WTC11 (cell line): Measurements from ENCODE around the gene TCOF1. TPM values are rescaled to one million over a fixed set of nuclear protein-coding genes. Genes with fewer than 3 reads are reported as not detected.

Experiments
- ATAC-seq: fragments of 200-7000 bp; cut with Tn5 transposase; 2 replicates; pipeline ENCODE4 v1.10.0; 2021; ENCODE audit warnings: mild to moderate bottlenecking, moderate library complexity
- CTCF ChIA-PET: fragments of 300-600 bp; sonication (Branson Sonifier 250); formaldehyde crosslinking; loops from one replicate; lab custom pipeline; 2021; ENCODE audit warnings: antibody characterized with exemption; lab: Charles Lee
- POLR2A ChIA-PET: fragments of 350-600 bp; sonication (Branson Sonifier 250); formaldehyde crosslinking; loops from one replicate; lab custom pipeline; 2021; ENCODE audit warnings: antibody characterized with exemption; lab: Charles Lee
- DNase-seq: peaks from one replicate; pipeline ENCODE4 v3.0.0; 2021; ENCODE audit warnings: low spot score
- H3K27ac Mint-ChIP-seq: 2 replicates; pipeline ENCODE4 v1.8.0; 2021; ENCODE audit warnings: mixed read lengths
- H3K27me3 Mint-ChIP-seq: 2 replicates; pipeline ENCODE4 v1.8.0; 2021; ENCODE audit warnings: low read depth, mild to moderate bottlenecking, moderate library complexity, mixed read lengths
- H3K36me3 Mint-ChIP-seq: 2 replicates; pipeline ENCODE4 v1.8.0; 2021; ENCODE audit warnings: mixed read lengths
- H3K4me1 Mint-ChIP-seq: 2 replicates; pipeline ENCODE4 v1.8.0; 2022; ENCODE audit warnings: mixed read lengths
- H3K4me3 Mint-ChIP-seq: 2 replicates; pipeline ENCODE4 v1.8.0; 2021; ENCODE audit warnings: mild to moderate bottlenecking, moderate library complexity, mixed read lengths
- H3K9me3 Mint-ChIP-seq: 2 replicates; pipeline ENCODE4 v1.8.0; 2021; ENCODE audit warnings: mixed read lengths
- ATF1 ChIP-seq: sonication (generic); formaldehyde crosslinking; IDR thresholded peaks from 2 replicates; pipeline ENCODE4 v1.8.1; 2023; ENCODE audit warnings: mild to moderate bottlenecking, moderate library complexity, missing genetic modification reagents
- FOXJ3 ChIP-seq: sonication (generic); formaldehyde crosslinking; IDR thresholded peaks from 2 replicates; pipeline ENCODE4 v1.9.0; 2021; ENCODE audit warnings: missing genetic modification reagents, mild to moderate bottlenecking, borderline replicate concordance
- GABPB1 ChIP-seq: sonication (generic); formaldehyde crosslinking; IDR thresholded peaks from 2 replicates; pipeline ENCODE4 v1.8.1; 2023; ENCODE audit warnings: mild to moderate bottlenecking, missing genetic modification reagents
- JAZF1 ChIP-seq: fragments of 250-450 bp; sonication (Bioruptor Pico); IDR thresholded peaks from 2 replicates; pipeline ENCODE4 v1.9.0; 2021; ENCODE audit warnings: moderate library complexity, mild to moderate bottlenecking, inconsistent platforms
- MXD4 ChIP-seq: fragments of 250-450 bp; sonication (Bioruptor Pico); IDR thresholded peaks from 2 replicates; pipeline ENCODE4 v1.8.0; 2021; ENCODE audit warnings: mild to moderate bottlenecking, moderate library complexity, borderline replicate concordance
- NFE2L1 ChIP-seq: sonication (generic); formaldehyde crosslinking; IDR thresholded peaks from 2 replicates; pipeline ENCODE4 v1.8.1; 2023; ENCODE audit warnings: missing genetic modification reagents
- NFYB ChIP-seq: sonication (generic); formaldehyde crosslinking; conservative IDR thresholded peaks from 2 replicates; pipeline ENCODE4 v1.8.0; 2022; ENCODE audit warnings: low read depth, missing genetic modification reagents
- NR3C1 ChIP-seq: sonication (generic); formaldehyde crosslinking; conservative IDR thresholded peaks from 2 replicates; pipeline ENCODE4 v1.8.1; 2023; ENCODE audit warnings: low read depth, mild to moderate bottlenecking, missing genetic modification reagents
- PRRX2 ChIP-seq: fragments of 250-450 bp; sonication (Bioruptor Pico); IDR thresholded peaks from 2 replicates; pipeline ENCODE4 v1.8.0; 2021; ENCODE audit warnings: mild to moderate bottlenecking
- SMAD3 ChIP-seq: sonication (generic); formaldehyde crosslinking; IDR thresholded peaks from 2 replicates; pipeline ENCODE4 v1.8.0; 2022; ENCODE audit warnings: missing genetic modification reagents, mild to moderate bottlenecking, borderline replicate concordance
- SMAD4 ChIP-seq: sonication (generic); formaldehyde crosslinking; IDR thresholded peaks from 2 replicates; pipeline ENCODE4 v1.8.0; 2022; ENCODE audit warnings: mild to moderate bottlenecking, missing genetic modification reagents
- ZNF317 ChIP-seq: sonication (generic); formaldehyde crosslinking; IDR thresholded peaks from 2 replicates; pipeline ENCODE4 v1.8.1; 2023; ENCODE audit warnings: low read depth, mild to moderate bottlenecking, moderate library complexity, missing genetic modification reagents, borderline replicate concordance
- ZNF396 ChIP-seq: fragments of 250-450 bp; sonication (Bioruptor Pico); IDR thresholded peaks from 2 replicates; pipeline ENCODE4 v1.8.0; 2021; ENCODE audit warnings: mild to moderate bottlenecking, moderate library complexity, borderline replicate concordance
- ZNF416 ChIP-seq: fragments of 250-450 bp; sonication (Bioruptor Pico); IDR thresholded peaks from 2 replicates; pipeline ENCODE4 v1.9.0; 2021; ENCODE audit warnings: mild to moderate bottlenecking, inconsistent platforms
- ZNF671 ChIP-seq: fragments of 250-450 bp; sonication (Bioruptor Pico); IDR thresholded peaks from 2 replicates; pipeline ENCODE4 v1.8.0; 2021; ENCODE audit warnings: mild to moderate bottlenecking
- total RNA-seq: library from RNA; stranded (reverse); gene quantifications from 3 replicates; pipeline ENCODE4 v1.2.3, GENCODE V29; 2021
- TF ChIP-seq, protein P1 (sequence below): sonication (generic); formaldehyde crosslinking; IDR thresholded peaks from 2 replicates; pipeline ENCODE4 v1.8.1; 2022; ENCODE audit warnings: mild to moderate bottlenecking, missing genetic modification reagents, moderate library complexity, borderline replicate concordance
- TF ChIP-seq, protein P2 (sequence below): sonication (generic); formaldehyde crosslinking; IDR thresholded peaks from 2 replicates; pipeline ENCODE4 v1.8.0; 2022; ENCODE audit warnings: mild to moderate bottlenecking, missing genetic modification reagents
- TF ChIP-seq, protein P3 (sequence below): sonication (generic); formaldehyde crosslinking; IDR thresholded peaks from 2 replicates; pipeline ENCODE4 v1.8.1; 2023; ENCODE audit warnings: mild to moderate bottlenecking, missing genetic modification reagents, moderate library complexity
- TF ChIP-seq, protein P4 (sequence below): fragments of 250-450 bp; sonication (Bioruptor Pico); IDR thresholded peaks from 2 replicates; pipeline ENCODE4 v2.1.2; 2022; ENCODE audit warnings: mild to moderate bottlenecking, moderate library complexity
- TF ChIP-seq, protein P5 (sequence below): sonication (generic); formaldehyde crosslinking; IDR thresholded peaks from 2 replicates; pipeline ENCODE4 v1.8.1; 2023; ENCODE audit warnings: mild to moderate bottlenecking, moderate library complexity, missing genetic modification reagents
- TF ChIP-seq, protein P6 (sequence below): sonication (generic); formaldehyde crosslinking; IDR thresholded peaks from 2 replicates; pipeline ENCODE4 v1.8.1; 2022; ENCODE audit warnings: missing genetic modification reagents, borderline replicate concordance

The TCOF1 gene
- total RNA-seq, 1 experiment from 2014 or later = 174 TPM

DNA sequence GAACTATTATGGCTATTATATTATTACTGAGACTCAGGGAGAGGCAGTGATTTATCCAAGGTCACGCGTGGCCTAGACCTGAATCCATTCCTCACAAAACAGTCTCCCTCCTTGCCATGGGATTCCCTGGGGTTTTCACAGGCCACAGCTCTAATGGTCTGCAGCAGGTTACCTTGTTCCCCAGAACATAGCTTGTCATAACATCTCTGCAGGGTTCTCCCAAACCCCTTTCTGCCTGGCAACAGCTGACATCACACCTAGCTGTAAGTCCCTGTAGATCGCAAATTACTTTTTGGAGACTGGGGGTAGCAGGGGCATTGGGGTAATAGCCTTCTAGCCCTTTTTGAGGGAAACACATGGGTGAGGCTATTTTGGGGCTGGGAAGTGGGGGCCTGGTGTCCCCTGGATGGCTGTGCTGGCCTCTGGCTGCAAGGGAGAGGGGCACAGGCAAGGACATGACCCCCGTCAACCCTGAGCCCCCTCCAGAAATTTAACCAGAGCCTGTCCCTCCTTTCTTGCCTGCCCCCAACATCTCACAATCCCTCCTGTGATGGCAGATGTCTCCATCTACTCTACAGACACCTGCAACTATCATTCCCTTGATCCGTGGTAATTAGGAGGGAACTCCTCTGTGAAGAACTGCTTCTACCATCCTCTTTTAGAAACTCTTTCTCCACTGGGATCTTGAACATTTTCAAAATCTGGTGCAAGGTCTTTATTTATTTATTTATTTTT is 53.9 kb downstream of the TCOF1 start (continued):
- TF ChIP-seq, protein P1, sequence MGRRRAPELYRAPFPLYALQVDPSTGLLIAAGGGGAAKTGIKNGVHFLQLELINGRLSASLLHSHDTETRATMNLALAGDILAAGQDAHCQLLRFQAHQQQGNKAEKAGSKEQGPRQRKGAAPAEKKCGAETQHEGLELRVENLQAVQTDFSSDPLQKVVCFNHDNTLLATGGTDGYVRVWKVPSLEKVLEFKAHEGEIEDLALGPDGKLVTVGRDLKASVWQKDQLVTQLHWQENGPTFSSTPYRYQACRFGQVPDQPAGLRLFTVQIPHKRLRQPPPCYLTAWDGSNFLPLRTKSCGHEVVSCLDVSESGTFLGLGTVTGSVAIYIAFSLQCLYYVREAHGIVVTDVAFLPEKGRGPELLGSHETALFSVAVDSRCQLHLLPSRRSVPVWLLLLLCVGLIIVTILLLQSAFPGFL (CRISPR knock-in tag) = no peak
- TF ChIP-seq JAZF1 (CRISPR knock-in tag) (no peak), ZNF396 (CRISPR knock-in tag) (no peak), GABPB1 (CRISPR knock-in tag) (no peak), MXD4 (CRISPR knock-in tag) (no peak), SMAD4 (no peak), ZNF317 (CRISPR knock-in tag) (no peak), PRRX2 (CRISPR knock-in tag) (no peak), FOXJ3 (CRISPR knock-in tag) (no peak)
- TF ChIP-seq, protein P2, sequence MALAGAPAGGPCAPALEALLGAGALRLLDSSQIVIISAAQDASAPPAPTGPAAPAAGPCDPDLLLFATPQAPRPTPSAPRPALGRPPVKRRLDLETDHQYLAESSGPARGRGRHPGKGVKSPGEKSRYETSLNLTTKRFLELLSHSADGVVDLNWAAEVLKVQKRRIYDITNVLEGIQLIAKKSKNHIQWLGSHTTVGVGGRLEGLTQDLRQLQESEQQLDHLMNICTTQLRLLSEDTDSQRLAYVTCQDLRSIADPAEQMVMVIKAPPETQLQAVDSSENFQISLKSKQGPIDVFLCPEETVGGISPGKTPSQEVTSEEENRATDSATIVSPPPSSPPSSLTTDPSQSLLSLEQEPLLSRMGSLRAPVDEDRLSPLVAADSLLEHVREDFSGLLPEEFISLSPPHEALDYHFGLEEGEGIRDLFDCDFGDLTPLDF (CRISPR knock-in tag) = no peak

DNA sequence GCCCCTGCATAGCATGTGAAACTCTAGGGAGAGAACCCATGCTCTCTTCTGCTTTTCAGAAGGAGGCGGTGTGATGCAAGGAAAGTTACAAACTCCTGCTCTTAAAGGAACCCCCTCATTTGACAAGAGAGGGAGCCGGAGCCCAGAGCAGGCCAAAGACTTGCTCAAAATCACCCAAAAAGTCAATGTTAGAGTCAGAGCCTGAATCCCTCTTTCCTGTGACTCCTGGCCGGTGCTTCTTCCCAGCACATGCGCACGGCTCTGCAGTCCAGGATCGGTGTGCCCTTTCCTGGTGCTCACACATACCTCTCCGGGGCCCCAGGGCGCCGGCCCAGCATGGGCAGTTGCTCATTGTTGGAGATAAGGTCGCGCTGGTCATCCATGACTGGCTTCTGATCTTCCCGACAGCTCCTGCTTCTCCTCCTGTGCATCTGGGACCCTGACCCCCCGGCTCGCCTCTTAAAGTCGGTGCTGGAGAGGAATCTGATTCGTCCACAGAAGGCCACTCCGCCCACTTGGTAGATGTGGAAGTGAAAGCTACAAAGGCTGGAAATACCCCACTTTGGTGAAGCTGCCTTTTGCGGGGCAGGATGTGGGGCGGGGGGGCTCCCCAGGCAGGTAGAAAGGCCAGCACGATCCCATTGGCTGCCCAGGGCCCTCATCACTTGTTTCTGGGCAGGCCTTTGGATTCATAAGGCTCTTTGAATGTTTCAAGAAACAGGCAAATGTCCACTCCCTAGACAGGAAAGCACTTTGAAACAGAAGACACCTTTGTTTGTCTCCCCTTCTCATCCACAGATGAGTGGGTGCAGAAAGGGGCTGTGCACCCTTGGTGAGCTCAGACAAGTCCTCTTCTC is 55.0 kb downstream of the TCOF1 start, which contains the start of gene CD74:
Gene CD74, minus strand, starts transcription at position 592 of the 857 bp plus-strand sequence. Its CDS starts 161 bp downstream, at position 431.
- H3K36me3 Mint-ChIP-seq = no peaks in the 10 kb centered on the region
- DNase-seq = peak; percentile 75
- H3K9me3 Mint-ChIP-seq = no peaks in the 10 kb centered on the region
- ChIA-PET CTCF (interaction anchor here (0.6 to 4.9 kb wide), 9 partner anchors 12 to 434 kb away, joined by 3 to 41 read pairs (median 6); partner anchors contain the start of genes IRGM and RPS14), POLR2A (interaction anchor here (0.5 kb wide), 1 partner anchor 258 kb away, joined by 3 read pairs; no protein-coding TSS in a partner anchor)
- ATAC-seq = peak; percentile 63
- peak within 1 kb of the TSS; percentile 68 for H3K27ac Mint-ChIP-seq
- H3K4me3 Mint-ChIP-seq = peak within 1 kb of the TSS; percentile 68
- peaks cover 39% of the 10 kb centered on the region for H3K4me1 Mint-ChIP-seq
- H3K27me3 Mint-ChIP-seq = no peaks in the 10 kb centered on the region
- TF ChIP-seq, protein P3, sequence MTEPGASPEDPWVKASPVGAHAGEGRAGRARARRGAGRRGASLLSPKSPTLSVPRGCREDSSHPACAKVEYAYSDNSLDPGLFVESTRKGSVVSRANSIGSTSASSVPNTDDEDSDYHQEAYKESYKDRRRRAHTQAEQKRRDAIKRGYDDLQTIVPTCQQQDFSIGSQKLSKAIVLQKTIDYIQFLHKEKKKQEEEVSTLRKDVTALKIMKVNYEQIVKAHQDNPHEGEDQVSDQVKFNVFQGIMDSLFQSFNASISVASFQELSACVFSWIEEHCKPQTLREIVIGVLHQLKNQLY = no peak
- TF ChIP-seq ZNF416 (CRISPR knock-in tag) (no peak), NR3C1 (no peak), ZNF671 (CRISPR knock-in tag) (no peak), SMAD3 (CRISPR knock-in tag) (no peak), NFYB (peak; percentile 93), NFE2L1 (CRISPR knock-in tag) (no peak), GABPB1 (CRISPR knock-in tag) (peak; percentile 8; the same call in 1 of the 2 replicates), ATF1 (CRISPR knock-in tag) (no peak)
- TF ChIP-seq, protein P4, sequence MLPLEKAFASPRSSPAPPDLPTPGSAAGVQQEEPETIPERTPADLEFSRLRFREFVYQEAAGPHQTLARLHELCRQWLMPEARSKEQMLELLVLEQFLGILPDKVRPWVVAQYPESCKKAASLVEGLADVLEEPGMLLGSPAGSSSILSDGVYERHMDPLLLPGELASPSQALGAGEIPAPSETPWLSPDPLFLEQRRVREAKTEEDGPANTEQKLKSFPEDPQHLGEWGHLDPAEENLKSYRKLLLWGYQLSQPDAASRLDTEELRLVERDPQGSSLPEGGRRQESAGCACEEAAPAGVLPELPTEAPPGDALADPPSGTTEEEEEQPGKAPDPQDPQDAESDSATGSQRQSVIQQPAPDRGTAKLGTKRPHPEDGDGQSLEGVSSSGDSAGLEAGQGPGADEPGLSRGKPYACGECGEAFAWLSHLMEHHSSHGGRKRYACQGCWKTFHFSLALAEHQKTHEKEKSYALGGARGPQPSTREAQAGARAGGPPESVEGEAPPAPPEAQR (CRISPR knock-in tag) = no peak
- TF ChIP-seq, protein P5, sequence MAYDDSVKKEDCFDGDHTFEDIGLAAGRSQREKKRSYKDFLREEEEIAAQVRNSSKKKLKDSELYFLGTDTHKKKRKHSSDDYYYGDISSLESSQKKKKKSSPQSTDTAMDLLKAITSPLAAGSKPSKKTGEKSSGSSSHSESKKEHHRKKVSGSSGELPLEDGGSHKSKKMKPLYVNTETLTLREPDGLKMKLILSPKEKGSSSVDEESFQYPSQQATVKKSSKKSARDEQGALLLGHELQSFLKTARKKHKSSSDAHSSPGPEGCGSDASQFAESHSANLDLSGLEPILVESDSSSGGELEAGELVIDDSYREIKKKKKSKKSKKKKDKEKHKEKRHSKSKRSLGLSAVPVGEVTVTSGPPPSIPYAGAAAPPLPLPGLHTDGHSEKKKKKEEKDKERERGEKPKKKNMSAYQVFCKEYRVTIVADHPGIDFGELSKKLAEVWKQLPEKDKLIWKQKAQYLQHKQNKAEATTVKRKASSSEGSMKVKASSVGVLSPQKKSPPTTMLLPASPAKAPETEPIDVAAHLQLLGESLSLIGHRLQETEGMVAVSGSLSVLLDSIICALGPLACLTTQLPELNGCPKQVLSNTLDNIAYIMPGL = no peak
- TF ChIP-seq, protein P6, sequence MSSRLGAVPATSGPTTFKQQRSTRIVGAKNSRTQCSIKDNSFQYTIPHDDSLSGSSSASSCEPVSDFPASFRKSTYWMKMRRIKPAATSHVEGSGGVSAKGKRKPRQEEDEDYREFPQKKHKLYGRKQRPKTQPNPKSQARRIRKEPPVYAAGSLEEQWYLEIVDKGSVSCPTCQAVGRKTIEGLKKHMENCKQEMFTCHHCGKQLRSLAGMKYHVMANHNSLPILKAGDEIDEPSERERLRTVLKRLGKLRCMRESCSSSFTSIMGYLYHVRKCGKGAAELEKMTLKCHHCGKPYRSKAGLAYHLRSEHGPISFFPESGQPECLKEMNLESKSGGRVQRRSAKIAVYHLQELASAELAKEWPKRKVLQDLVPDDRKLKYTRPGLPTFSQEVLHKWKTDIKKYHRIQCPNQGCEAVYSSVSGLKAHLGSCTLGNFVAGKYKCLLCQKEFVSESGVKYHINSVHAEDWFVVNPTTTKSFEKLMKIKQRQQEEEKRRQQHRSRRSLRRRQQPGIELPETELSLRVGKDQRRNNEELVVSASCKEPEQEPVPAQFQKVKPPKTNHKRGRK (CRISPR knock-in tag) = no peak
- TF ChIP-seq, protein P2 (CRISPR knock-in tag) = no peak
